HG03139 (cell line): ENCODE results near the gene PRKD2.
"Not testable (repeated sequence)": the region's sequence is repeated elsewhere in the genome, so short reads cannot be mapped to it uniquely, and the experiment has no call there.

Experiments used
- ATAC-seq: cut with Tn5 transposase; IDR thresholded peaks from one replicate; pipeline ENCODE4 v1.9.1; 2021; ENCODE audit not compliant: unreplicated experiment

Gene PRKD2

DNA sequence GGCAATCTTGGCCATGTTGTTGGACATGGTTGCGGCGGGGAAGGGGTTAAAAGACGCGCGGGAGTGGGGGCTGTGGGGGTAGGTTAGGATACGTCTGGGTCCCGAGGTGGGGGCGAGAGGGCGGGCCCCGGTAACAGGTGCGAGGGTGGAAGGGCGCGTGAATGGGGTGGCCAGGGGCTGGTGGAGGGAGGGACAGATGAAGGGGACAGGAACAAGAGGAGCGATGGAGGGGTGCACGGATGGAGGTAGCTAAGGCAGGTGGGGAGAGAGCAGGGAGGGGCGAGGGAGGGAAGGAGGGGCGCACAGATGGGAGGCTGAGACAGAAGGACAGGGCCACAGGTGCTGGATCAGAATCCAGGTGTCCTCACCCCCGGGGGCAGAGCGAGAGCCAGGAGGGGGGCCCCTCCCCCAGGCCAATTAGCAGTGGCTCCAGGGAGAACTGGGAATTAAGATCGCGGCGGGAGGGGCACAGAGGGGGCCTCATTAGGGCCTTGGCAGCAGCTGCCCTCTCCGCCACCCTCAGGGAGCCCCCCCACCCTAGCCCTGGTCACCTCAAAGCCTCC is 82.2 kb downstream of the PRKD2 start:
- ATAC-seq: no peak

DNA sequence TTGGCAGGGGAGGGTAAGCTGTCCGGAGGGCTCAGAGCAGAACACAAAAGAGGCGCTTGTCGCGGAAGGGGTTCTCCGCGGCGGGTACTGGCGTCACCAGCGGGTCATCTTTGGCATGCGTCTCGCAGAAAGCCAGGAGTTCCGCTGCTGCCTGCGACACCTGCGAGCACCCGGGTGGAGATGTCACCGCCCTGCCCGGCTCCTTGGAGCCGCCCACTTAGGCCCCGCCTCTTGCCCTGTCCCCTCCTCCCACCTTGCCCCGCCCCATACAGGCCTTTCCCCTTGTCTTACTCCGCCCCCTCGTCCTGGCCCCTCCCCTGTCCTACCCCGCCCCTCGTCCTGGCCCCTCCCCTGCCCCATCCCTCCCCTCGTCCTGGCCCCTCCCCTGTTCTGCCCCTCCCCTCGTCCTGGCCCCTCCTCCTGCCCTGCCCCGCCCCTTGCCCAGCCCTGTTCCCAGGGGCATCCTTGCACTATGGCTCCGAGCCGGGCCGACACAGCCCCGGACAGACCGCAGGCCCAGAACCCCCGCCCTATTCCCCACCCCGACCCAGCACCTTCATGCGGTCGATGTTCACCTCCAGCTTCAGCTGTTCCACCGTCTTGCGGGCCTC is 82.8 kb downstream of the PRKD2 start:
- peak; percentile 39 for ATAC-seq

DNA sequence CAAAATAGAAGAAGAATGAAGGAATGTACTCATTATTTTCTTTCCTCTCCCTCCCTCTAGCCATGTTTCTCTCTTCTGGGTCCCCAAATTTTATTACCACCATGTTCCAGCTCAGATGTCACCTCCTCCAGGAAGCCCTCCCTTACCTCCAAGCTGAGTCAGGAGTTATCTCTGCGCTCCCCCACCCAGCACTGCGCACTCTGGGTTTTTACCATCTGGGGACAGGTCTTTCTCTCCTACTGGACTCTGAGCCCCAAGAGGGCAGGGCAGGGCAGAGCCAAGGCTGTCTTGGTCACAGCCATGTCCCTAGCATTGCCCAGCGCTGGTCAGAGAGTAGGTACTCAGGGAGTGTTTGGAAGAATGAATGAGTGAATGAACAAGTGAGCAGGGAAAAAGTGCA is 83.8 kb downstream of the PRKD2 start:
- no peak for ATAC-seq

DNA sequence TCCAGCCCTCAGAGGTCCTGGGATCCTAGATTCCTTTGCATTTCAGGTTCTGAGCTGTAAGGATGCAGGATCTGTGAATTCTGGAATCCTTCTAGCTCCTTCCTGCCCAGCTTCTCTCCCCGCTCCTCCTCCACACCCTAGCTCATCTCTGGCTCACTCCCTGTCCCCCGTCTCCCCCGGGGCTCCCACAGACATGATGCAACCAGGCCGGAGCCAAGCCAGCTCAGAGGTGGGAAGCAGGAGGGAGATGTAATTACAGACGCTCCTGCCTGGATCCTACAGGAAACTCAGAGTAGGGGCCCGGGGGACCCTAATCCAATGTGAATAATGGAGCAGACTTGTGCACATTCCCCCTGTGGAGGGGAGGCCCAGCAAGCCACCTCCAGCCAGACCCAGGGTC is 85.4 kb downstream of the PRKD2 start:
- ATAC-seq: no peak

DNA sequence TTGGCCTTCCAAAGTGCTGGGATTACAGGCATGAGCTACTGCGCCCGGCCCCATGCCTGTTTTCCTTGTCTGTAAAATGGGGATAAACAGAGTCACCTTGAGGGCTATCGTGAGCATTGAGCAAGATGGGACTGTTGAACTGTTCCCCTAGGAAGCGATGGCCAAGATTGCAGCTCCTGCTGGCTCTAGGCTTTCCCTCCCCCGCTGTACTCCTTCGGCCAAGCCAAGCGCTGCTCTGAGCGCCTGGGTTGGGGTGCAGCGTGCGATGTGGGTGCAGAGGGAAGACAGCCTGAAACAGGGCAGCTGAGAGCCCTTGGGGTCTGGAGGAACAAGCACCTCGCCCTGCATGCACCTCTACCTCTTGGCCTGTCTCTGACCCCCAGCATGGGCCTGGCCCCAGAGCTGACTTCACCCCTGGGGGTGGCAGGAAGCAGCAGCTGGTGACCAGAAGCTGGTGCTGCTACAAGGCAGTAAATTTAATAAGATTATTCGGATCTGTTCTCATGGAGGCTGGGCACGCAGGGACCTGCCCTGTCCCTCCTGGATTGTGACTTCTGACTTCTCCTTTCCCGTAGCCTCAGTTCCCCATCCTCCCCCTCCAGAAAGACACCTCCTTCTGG is 86.2 kb downstream of the PRKD2 start:
- no peak for ATAC-seq

GRCh38 chr19:46629546-46630025 is 87.3 kb downstream of the PRKD2 start:
- no peak for ATAC-seq

GRCh38 chr19:46628970-46629369 is 87.9 kb downstream of the PRKD2 start:
- ATAC-seq: not testable (repeated sequence)

DNA sequence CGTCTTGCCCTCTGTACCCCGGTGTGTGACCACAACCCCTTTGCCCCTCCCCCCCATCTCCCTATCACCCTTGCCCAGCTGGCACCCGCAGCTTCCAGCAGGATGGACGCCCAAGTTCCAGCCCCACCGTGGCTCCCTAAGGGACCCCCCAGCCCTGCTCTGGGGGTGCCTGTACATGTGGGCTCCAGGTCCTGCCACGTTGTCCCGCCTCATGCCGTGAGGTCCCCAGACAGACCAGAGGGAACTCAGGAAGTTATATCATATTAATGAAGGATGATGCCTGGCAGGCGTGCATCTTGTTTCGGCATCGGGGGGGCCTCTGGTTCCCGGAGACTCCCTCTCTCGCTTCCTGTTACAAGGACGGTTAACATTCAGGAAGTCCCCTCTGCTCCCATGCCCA is 90.5 kb downstream of the PRKD2 start:
- ATAC-seq: no peak

DNA sequence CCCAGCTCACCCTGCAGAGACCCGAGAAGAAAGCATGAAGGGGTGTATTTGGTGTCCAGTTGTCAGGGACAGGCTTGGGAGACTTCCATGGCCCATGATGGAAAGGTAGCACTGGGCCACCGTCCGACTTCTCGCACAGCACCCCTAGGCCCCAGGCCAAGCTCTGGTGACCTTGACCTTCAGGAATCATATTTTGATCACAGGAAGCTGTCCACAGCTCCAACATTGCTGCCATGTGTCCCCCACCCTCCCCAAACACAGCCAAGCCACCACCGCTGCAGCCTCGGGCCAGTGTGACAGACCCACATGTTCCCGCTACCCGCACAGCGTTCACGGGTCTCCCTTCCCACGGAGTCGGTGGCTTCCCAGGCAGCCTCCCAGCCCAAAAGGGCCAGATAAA is 91.2 kb downstream of the PRKD2 start:
- ATAC-seq: no peak

GRCh38 chr19:46624958-46625661 is 91.8 kb downstream of the PRKD2 start, which contains the start of gene PTGIR:
PTGIR (minus strand) TSS chr19:46625089; CDS start chr19:46624225, 864 bp downstream.
- ATAC-seq: no peak
